ENCODE measurements around the gene C22orf15.

Gene C22orf15

DNA sequence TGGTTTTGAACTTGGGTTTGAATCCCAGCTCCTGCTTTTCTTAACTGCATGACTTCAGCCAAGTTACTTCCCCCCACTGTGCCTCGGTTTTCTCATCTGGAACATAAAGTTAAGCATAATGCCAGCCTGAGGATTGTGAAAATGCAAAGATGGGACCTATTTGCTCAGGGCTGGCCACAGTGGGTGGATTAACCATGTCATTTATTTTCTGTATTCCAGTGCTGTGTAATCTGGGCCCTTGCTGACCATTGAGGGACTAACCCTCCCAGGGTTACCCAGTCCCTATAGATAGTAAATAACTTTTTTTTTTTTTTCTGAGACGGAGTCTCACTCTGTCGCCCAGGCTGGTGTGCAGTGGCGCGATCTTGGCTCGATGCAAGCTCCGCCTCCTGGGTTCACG is 7.1 kb upstream of the C22orf15 start:
- TF ChIP-seq, protein P1, sequence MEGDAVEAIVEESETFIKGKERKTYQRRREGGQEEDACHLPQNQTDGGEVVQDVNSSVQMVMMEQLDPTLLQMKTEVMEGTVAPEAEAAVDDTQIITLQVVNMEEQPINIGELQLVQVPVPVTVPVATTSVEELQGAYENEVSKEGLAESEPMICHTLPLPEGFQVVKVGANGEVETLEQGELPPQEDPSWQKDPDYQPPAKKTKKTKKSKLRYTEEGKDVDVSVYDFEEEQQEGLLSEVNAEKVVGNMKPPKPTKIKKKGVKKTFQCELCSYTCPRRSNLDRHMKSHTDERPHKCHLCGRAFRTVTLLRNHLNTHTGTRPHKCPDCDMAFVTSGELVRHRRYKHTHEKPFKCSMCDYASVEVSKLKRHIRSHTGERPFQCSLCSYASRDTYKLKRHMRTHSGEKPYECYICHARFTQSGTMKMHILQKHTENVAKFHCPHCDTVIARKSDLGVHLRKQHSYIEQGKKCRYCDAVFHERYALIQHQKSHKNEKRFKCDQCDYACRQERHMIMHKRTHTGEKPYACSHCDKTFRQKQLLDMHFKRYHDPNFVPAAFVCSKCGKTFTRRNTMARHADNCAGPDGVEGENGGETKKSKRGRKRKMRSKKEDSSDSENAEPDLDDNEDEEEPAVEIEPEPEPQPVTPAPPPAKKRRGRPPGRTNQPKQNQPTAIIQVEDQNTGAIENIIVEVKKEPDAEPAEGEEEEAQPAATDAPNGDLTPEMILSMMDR (IDR thresholded peaks at IDR 0.05; ENCODE audit: insufficient read depth, missing control alignments): no peak
- FAIRE-seq: no peak
- DNase-seq (ENCODE audit: insufficient read length, low spot score): no peak

DNA sequence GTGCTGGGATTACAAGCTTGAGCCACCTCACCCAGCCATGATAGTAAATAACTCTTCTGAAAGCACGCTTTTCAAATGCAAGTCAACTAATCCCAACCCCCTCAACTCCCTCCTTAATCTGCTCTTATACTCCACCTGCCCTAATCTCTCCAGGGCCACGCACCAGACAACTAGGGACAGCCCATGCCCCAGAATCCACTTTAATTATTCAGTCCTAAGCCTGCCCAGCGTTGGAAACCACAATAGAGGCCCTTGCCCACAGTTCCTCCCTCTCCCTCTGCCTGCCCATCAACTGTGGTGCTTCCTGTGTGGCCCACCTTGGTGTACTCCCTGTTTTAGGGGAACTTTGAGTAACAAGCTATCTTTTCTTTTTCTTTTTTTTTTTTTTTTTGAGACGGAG is 5.9 kb upstream of the C22orf15 start:
- no peak for DNase-seq (ENCODE audit: insufficient read length, low spot score)
- TF ChIP-seq, protein P1 (IDR thresholded peaks at IDR 0.05; ENCODE audit: insufficient read depth, missing control alignments): no peak

DNA sequence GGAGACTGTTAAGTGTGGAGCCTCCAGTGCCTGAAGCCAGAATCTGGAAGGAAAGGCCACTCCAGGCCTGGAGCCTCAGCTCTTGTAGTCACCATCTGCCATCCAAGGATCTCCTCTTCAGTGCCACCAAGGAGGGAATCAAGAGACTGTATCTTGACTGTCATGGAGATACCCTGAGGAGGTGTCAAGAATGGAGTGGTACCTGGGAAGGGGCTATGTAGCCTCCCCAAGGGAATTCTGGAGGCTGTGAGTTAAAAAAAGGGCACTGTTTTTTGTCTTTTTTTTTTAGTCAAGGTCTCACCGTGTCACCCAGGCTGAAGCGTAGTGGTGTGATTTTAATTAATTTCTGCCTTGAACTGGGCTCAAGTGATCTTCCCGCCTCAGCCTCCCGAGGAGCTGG is 3.2 kb upstream of the C22orf15 start:
- TF ChIP-seq, protein P1 (IDR thresholded peaks at IDR 0.05; ENCODE audit: insufficient read depth, missing control alignments): no peak
- FAIRE-seq (no peak), DNase-seq (ENCODE audit: insufficient read length, low spot score) (no peak)

More for the DNA sequence above, 5.9 kb upstream of the C22orf15 start:
- FAIRE-seq: no peak

DNA sequence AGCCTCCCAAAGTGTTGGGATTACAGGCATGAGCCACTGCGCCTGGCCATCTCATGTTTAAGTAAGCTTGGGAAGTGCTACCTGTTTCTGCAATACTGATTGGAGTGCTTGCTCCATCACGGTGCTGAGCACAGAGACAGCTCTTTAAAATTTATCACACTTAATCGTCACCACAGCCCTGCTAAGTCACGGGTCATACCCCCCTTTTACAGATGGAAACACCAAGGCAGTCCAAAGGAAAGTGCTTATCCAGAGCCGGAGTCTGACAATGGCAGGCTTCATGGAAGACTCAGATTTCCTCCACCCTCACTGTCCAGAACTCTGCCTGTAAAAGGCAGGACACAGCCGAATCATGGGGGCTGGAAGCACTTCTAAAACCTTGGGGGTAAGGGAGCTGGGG is 2.7 kb upstream of the C22orf15 start:
- TF ChIP-seq, protein P1 (IDR thresholded peaks at IDR 0.05; ENCODE audit: insufficient read depth, missing control alignments): no peak
- no peak for DNase-seq (ENCODE audit: insufficient read length, low spot score)
- no peak for FAIRE-seq

DNA sequence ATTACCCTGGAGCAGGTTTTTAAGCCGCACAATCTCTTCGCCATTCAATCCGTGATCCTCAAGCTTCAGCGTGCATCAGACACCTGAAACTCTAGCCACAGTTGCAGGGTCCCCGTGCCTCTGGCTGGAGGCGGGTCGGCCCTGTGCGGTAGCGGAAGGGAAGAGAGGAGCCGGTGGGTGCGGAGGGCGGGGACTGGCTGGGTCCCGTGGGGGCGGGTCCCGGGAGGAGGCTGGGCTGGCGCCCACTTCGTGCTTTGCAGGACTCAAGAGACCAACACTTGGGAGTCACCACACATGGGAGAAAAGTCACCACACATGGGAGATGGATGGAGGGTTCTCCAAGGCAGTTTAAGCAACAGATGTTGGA is 772 bp downstream of the C22orf15 start:
- DNase-seq (ENCODE audit: insufficient read length, low spot score) (no peak), FAIRE-seq (no peak)
- TF ChIP-seq, protein P1 (IDR thresholded peaks at IDR 0.05; ENCODE audit: insufficient read depth, missing control alignments): no peak

DNA sequence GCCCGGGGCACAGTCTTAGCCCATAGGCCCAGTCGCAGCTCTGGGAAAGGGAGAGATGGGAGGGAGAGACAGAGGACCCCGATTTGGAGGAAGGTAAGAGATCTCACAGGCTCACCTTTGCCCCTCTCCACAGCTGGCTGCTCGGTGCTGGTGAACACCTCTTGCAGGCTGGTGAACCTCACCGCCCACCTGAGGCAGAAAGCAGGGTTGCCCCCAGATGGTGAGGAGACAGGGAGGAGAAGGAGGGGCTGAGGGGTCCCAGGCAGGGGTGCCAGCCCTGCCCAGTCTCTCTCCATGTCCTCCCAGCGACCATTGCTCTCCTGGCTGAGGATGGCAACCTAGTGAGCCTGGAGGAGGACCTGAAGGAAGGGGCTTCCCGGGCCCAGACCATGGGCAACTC is 1.2 kb downstream of the C22orf15 start:
- TF ChIP-seq, protein P1 (IDR thresholded peaks at IDR 0.05; ENCODE audit: insufficient read depth, missing control alignments): no peak
- no peak for DNase-seq (ENCODE audit: insufficient read length, low spot score)
- no peak for FAIRE-seq

DNA sequence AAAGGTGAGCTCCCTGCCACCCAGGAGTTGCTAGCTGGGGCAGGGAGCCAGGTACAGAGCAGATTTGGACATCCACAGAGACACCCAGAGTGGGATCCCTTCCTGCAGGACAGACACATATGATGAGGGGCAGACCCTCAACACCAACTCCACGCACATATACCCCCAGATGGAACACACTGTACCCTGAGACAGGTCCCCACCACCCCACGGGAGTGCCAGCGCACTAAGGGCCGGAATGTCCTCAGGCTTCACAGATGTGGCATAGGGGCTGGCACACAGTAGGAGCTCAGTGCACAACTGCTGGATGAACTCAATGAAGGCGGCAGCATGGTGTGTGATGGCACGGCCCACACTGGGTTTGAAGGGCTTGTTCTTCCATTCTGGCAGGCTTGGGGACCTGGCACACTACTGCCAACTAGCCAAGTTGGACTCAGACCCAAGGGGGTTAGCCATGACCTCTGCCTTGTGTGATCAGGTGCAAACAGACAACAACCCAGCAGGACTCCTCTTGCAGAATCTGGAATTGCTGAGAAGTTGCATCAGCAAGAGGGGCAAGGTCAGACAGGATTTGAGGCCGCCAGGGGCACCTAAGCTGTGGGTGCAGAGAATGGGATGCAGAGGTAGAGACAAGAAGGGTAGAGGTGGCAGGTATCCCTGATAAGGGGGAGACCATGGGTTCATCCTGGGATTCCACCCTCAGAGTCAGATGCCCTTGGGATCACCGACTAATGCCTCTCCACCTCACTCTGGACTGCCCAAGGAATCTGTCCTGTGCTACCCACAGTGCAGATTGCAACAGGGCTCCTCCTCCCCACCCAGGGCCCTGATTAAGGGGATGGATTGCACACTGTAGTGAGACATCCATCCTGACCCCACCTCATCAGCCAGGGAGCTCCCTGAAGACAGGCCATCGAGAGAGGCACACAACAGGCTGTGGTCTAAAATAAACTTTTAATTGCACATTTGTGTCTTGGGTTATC is 2.4 kb downstream of the C22orf15 start:
- DNase-seq (ENCODE audit: insufficient read length, low spot score) (no peak), FAIRE-seq (no peak)
- TF ChIP-seq, protein P1 (IDR thresholded peaks at IDR 0.05; ENCODE audit: insufficient read depth, missing control alignments): no peak
